CD4-positive, alpha-beta memory T cell (primary cell): Measurements from ENCODE around the gene NUDT12. TPM values are rescaled to one million over a fixed set of nuclear protein-coding genes. Genes with fewer than 3 reads are reported as not detected.

Experiments used
- CTCF ChIA-PET: fragments of 350-600 bp; sonication (Branson Sonifier 250); formaldehyde crosslinking; loops from one replicate; lab custom pipeline; 2021; ENCODE audit warnings: inconsistent platforms; ENCODE audit not compliant: partially characterized antibody; lab: Charles Lee
- POLR2A ChIA-PET: fragments of 350-600 bp; sonication (Branson Sonifier 250); formaldehyde crosslinking; loops from one replicate; lab custom pipeline; 2021; ENCODE audit not compliant: partially characterized antibody; lab: Charles Lee
- DNase-seq, 5 donors: peaks; one replicate each; pipeline versions ENCODE4 v3.0.0 to v3.0.0-alpha.2; 2020 to 2022; ENCODE audit warnings: mixed read lengths in 1 of 5
- H3K27ac ChIP-seq: one replicate; pipeline ENCODE4 v1.7.0; 2013; ENCODE audit warnings: low read depth, low read length
- H3K27me3 ChIP-seq: 2 replicates; pipeline ENCODE4 v1.7.0; 2013; ENCODE audit warnings: mild to moderate bottlenecking, low read length, moderate library complexity; ENCODE audit not compliant: insufficient read depth
- H3K36me3 ChIP-seq: 2 replicates; pipeline ENCODE4 v1.7.0; 2013; ENCODE audit warnings: mild to moderate bottlenecking, low read length, moderate library complexity; ENCODE audit not compliant: insufficient read depth
- H3K4me1 ChIP-seq: 2 replicates; pipeline ENCODE4 v1.7.0; 2013; ENCODE audit warnings: mild to moderate bottlenecking, low read length, moderate library complexity; ENCODE audit not compliant: insufficient read depth
- H3K4me3 ChIP-seq, 2 donors: one replicate each; pipeline ENCODE4 v1.7.0; 2013; ENCODE audit warnings: low read length in 2 of 2, mild to moderate bottlenecking in 1 of 2
- H3K9me3 ChIP-seq, 2 donors: one replicate each; pipeline ENCODE4 v1.7.0; 2013; ENCODE audit warnings: low read length in 2 of 2, control low read depth in 1 of 2; ENCODE audit not compliant: control insufficient read depth in 1 of 2
- H3K27ac Mint-ChIP-seq, 7 donors: one replicate each; pipeline ENCODE4 v1.8.0; 2020 to 2021; ENCODE audit warnings: mixed read lengths in 7 of 7, mild to moderate bottlenecking in 6 of 7, inconsistent platforms in 3 of 7, moderate library complexity in 3 of 7
- H3K27me3 Mint-ChIP-seq, 2 donors: one replicate each; pipeline ENCODE4 v1.8.0; 2020 to 2021; ENCODE audit warnings: mixed read lengths in 2 of 2
- H3K36me3 Mint-ChIP-seq, 2 donors: one replicate each; pipeline ENCODE4 v1.8.0; 2020 to 2021; ENCODE audit warnings: mixed read lengths in 2 of 2, inconsistent platforms in 1 of 2, mild to moderate bottlenecking in 1 of 2
- H3K4me1 Mint-ChIP-seq, 4 donors: one replicate each; pipeline ENCODE4 v1.8.0; 2020 to 2021; ENCODE audit warnings: mixed read lengths in 4 of 4, mild to moderate bottlenecking in 1 of 4
- H3K4me3 Mint-ChIP-seq, 8 donors: one replicate each; pipeline ENCODE4 v1.8.0; 2020 to 2021; ENCODE audit warnings: mixed read lengths in 8 of 8, mild to moderate bottlenecking in 7 of 8, moderate library complexity in 6 of 8, inconsistent platforms in 3 of 8
- H3K9me3 Mint-ChIP-seq, 8 donors: one replicate each; pipeline ENCODE4 v1.8.0; 2020 to 2021; ENCODE audit warnings: mixed read lengths in 8 of 8, mild to moderate bottlenecking in 5 of 8, inconsistent platforms in 3 of 8, moderate library complexity in 1 of 8
- intact Hi-C: fragments of 100-400 bp; cut with micrococcal nuclease; formaldehyde crosslinking; loops from one replicate; pipeline ENCODE4 v1.15.1; 2023
- polyA plus RNA-seq, 2 donors: library from polyadenylated mRNA; unstranded; fragments of 300-500 nt; fragmentation: Illumina TruSeq; gene quantifications; one replicate each; pipeline ENCODE4 v1.2.3, GENCODE V29; 2021
- total RNA-seq, 2 experiments: library from RNA; stranded (reverse); gene quantifications; one replicate each; pipeline ENCODE4 v1.2.3, GENCODE V29; 2021

The NUDT12 gene
- total RNA-seq (1 to 10 TPM; 2.5 to 2.8 TPM), polyA plus RNA-seq (under 1 TPM; 0.61 to 0.69 TPM)

DNA sequence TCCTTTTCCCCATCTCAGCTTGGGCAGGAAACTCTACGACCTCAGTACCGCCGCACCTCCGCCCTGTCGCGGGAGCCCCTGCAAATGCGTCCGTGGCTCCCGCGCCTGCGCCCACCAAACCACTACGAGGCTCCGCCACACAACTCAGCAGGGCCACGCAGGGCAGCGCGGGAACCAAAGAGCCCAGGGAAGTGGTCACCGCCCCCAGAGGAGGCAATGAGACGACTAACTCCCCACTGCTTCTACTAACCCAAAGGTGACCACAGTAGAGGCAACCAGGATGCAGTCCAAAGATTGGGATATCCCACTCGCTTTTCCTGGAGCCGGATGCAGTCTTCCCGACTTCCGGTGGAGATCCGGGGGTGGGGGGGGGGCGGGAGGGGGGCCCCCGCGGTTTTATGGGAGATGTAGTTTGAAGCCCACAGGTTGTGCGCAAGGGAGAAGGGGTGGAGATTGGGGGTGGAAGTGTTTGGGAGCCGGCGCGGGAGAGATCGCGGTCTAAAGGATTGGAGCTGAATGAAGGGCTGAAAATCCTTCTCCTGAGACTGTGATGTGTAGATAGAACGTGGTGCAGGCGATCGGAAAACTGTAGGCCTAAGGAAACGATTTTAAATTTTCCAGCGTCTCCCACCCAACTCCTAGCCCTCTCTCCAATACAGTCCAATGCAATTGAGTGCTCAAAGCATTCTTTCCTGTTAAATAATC lies at the start of gene NUDT12:
Gene NUDT12, minus strand, starts transcription at position 337 of the 705 bp plus-strand sequence. CDS start 2,541 bp downstream, outside the sequence.
- Mint-ChIP-seq H3K4me1 (peaks cover 3 to 19% (median 16%) of the 10 kb centered on the region in 4 donors), H3K9me3 (peaks cover 0 to 2% (median 0%) of the 10 kb centered on the region in 8 donors), H3K27ac (peak within 1 kb of the TSS in 6 of 7 donors; percentile 32 to 88 (median 50)), H3K36me3 (no peaks in the 10 kb centered on the region), H3K27me3 (peaks cover 0 to 5% of the 10 kb centered on the region in 2 donors), H3K4me3 (peak within 1 kb of the TSS; percentile 77 to 91 (median 86))
- POLR2A ChIA-PET: no interaction called here
- Histone ChIP-seq H3K36me3 (no peaks in the 10 kb centered on the region), H3K27ac (no peak within 1 kb of the TSS), H3K4me1 (peaks cover 3% of the 10 kb centered on the region), H3K9me3 (no peaks in the 10 kb centered on the region), H3K27me3 (no peaks in the 10 kb centered on the region), H3K4me3 (peak within 1 kb of the TSS in 1 of 2 donors; percentile 46)
- CTCF ChIA-PET: no interaction called here
- intact Hi-C loops: no loop called here
- DNase-seq: peak in 4 of 5 donors; percentile 4 to 22 (median 15)

DNA sequence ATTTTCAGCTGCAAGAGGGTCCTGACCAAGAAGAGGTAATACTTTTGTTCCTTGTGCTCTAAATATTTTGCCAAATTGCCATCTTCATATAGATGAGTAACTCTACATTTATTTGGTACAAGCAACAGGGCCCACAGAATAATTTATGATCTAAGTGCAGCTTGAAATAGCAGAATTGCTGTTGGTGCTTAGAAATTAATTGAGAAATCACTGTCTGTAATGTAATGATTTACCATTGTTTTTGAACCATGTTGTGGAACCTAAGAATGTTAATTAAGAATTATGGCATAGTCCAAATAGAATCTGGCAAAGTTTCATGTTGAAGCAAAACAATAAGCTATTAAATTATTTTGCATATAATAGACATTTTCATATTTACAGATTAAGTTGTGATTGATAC lies 44.8 kb upstream of the NUDT12 start:
- H3K4me1 Mint-ChIP-seq: no peaks in the 10 kb centered on the region
- no peaks in the 10 kb centered on the region for H3K27me3 Mint-ChIP-seq
- peaks cover 0 to 3% (median 0%) of the 10 kb centered on the region in 8 donors for H3K9me3 Mint-ChIP-seq
- H3K27ac Mint-ChIP-seq: no peak overlapping the region
- intact Hi-C loops: no loop called here
- POLR2A ChIA-PET: no interaction called here
- no peaks in the 10 kb centered on the region for H3K9me3 ChIP-seq
- no peaks in the 10 kb centered on the region for H3K4me1 ChIP-seq
- H3K4me3 ChIP-seq: no peak overlapping the region
- no peak overlapping the region for H3K4me3 Mint-ChIP-seq
- no peaks in the 10 kb centered on the region for H3K27me3 ChIP-seq
- CTCF ChIA-PET: no interaction called here
- H3K27ac ChIP-seq: no peak overlapping the region
- no peak for DNase-seq
- H3K36me3 ChIP-seq: no peaks in the 10 kb centered on the region
- H3K36me3 Mint-ChIP-seq: no peaks in the 10 kb centered on the region

DNA sequence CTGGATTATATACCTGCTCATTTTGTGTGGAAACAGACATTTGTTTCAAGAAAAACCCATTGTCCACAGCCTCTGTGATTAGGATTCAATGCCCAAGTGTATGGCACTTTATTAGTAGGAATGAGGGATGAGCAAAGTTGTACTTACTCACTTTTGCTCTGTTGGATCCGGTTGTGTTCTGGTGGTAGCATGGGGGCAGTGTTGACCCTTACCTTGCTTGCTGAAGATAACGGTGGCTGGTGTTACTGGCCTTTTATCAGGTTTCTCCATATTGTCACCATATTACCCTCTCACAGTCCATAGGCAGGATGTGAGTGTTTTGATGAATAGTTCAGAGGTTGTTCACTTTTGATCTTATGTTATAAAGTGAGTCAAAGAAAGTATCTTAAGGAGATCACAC lies 42.7 kb upstream of the NUDT12 start:
- no peaks in the 10 kb centered on the region for H3K4me1 ChIP-seq
- Mint-ChIP-seq H3K27ac (no peak overlapping the region), H3K9me3 (peaks cover 0 to 2% (median 0%) of the 10 kb centered on the region in 8 donors), H3K4me3 (no peak overlapping the region), H3K4me1 (no peaks in the 10 kb centered on the region), H3K36me3 (no peaks in the 10 kb centered on the region), H3K27me3 (no peaks in the 10 kb centered on the region)
- CTCF ChIA-PET: no interaction called here
- no peak overlapping the region for H3K4me3 ChIP-seq
- DNase-seq: no peak
- no peaks in the 10 kb centered on the region for H3K9me3 ChIP-seq
- intact Hi-C loops: no loop called here
- POLR2A ChIA-PET: no interaction called here
- H3K36me3 ChIP-seq: no peaks in the 10 kb centered on the region
- H3K27me3 ChIP-seq: no peaks in the 10 kb centered on the region
- no peak overlapping the region for H3K27ac ChIP-seq

DNA sequence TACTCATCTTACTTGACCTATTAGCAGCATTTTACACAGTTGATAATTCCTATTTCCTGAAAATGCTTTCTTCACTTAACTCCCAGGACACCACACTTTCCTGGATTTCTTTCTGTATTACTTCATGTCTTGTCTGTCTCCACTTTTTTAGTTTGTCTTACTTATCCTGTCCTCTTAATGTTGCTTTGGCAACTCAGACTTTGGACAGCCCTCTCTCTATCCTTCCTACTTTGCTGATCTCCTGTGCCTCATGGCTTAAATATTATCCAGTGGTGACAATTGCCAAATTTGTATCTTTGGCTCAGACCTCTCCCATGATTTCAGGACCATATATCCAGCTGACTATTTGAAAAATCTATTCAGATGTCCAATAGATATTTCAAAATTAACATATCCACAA lies 39.8 kb upstream of the NUDT12 start:
- POLR2A ChIA-PET: no interaction called here
- no peak for DNase-seq
- no peaks in the 10 kb centered on the region for H3K4me1 Mint-ChIP-seq
- H3K36me3 Mint-ChIP-seq: no peaks in the 10 kb centered on the region
- H3K27ac Mint-ChIP-seq: no peak overlapping the region
- no peaks in the 10 kb centered on the region for H3K9me3 ChIP-seq
- peaks cover 0 to 2% (median 0%) of the 10 kb centered on the region in 8 donors for H3K9me3 Mint-ChIP-seq
- H3K27me3 ChIP-seq: no peaks in the 10 kb centered on the region
- no peak overlapping the region for H3K4me3 ChIP-seq
- no peak overlapping the region for H3K4me3 Mint-ChIP-seq
- no peaks in the 10 kb centered on the region for H3K27me3 Mint-ChIP-seq
- CTCF ChIA-PET: no interaction called here
- H3K27ac ChIP-seq: no peak overlapping the region
- H3K36me3 ChIP-seq: no peaks in the 10 kb centered on the region
- no peaks in the 10 kb centered on the region for H3K4me1 ChIP-seq
- intact Hi-C loops: no loop called here

DNA sequence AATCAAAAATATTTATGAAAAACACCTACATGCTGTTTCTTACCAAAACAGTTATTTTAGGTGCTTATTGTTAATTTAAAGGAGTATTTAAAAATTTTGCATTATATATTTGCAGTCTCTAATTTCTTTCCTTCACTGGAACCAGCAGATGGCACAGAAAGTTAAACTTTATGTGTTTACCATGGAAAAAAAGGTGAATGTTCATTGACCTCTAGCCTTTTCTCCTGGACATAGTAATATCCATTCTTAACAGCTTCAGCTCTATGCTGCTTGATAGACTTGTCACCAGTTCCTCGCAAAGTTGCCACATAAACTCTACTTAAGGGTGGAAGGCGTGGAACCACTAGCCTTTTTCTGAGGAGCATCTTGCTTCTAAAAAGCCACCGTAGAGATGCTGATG lies 38.7 kb upstream of the NUDT12 start:
- H3K27ac Mint-ChIP-seq: no peak overlapping the region
- H3K4me3 ChIP-seq: no peak overlapping the region
- no peak overlapping the region for H3K4me3 Mint-ChIP-seq
- no peaks in the 10 kb centered on the region for H3K27me3 Mint-ChIP-seq
- intact Hi-C loops: no loop called here
- H3K27me3 ChIP-seq: no peaks in the 10 kb centered on the region
- no peaks in the 10 kb centered on the region for H3K36me3 Mint-ChIP-seq
- ChIA-PET POLR2A (no interaction called here), CTCF (no interaction called here)
- H3K27ac ChIP-seq: no peak overlapping the region
- no peaks in the 10 kb centered on the region for H3K36me3 ChIP-seq
- no peaks in the 10 kb centered on the region for H3K4me1 ChIP-seq
- H3K4me1 Mint-ChIP-seq: no peaks in the 10 kb centered on the region
- no peak for DNase-seq
- H3K9me3 ChIP-seq: no peaks in the 10 kb centered on the region
- H3K9me3 Mint-ChIP-seq: peaks cover 0 to 2% (median 0%) of the 10 kb centered on the region in 8 donors

DNA sequence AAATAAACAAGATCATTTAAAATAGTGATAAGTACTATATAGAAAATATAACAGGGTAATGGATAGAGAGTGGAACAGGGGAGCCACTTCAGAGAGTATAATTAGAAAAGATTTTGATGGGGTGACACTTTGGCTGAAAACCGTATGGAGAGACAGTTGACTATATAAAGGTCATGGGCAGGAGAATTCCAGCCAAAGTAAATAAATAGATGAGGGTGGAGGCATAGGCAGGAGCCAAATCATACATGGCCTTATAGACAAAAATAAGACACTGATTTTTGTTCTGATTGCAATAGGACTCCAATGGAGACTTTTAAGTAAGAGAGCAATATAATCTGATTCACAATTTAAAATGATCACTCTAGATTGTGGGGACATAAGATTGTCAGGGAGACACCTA lies 37.5 kb upstream of the NUDT12 start:
- no peak for DNase-seq
- ChIA-PET POLR2A (no interaction called here), CTCF (no interaction called here)
- no peak overlapping the region for H3K4me3 Mint-ChIP-seq
- no peaks in the 10 kb centered on the region for H3K36me3 Mint-ChIP-seq
- Histone ChIP-seq H3K4me1 (no peaks in the 10 kb centered on the region), H3K9me3 (no peaks in the 10 kb centered on the region), H3K4me3 (no peak overlapping the region), H3K36me3 (no peaks in the 10 kb centered on the region), H3K27me3 (no peaks in the 10 kb centered on the region), H3K27ac (no peak overlapping the region)
- intact Hi-C loops: no loop called here
- H3K4me1 Mint-ChIP-seq: no peaks in the 10 kb centered on the region
- no peaks in the 10 kb centered on the region for H3K27me3 Mint-ChIP-seq
- peaks cover 0 to 2% (median 0%) of the 10 kb centered on the region in 8 donors for H3K9me3 Mint-ChIP-seq
- H3K27ac Mint-ChIP-seq: no peak overlapping the region

DNA sequence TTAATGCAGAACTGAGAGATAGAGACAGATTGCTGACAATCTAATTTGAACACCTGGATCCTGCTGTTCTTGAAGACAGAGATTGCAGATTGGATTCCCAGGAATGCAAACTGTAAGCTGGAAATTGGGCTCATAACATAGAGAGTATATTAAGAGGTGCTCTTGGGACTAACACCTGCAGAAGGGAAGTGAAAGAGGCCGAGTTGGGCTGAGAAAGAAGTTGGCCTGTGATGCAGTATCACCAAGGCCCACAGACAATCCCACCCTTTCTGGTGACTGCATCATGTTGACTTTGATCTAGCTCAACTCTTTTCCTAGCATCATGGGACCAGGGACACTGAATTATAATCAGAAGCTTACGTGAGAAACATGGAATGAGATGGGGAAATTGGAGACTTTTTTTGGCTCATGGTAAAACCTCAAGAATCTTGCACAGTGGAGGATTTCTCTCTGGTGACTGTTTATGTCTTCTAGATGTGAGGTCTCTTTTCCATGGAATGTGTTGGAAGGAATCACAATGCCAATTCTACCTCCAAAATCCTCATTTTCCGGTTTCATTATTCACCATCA lies 36.5 kb upstream of the NUDT12 start:
- H3K27ac Mint-ChIP-seq: no peak overlapping the region
- no peaks in the 10 kb centered on the region for H3K27me3 Mint-ChIP-seq
- H3K9me3 ChIP-seq: no peaks in the 10 kb centered on the region
- H3K27me3 ChIP-seq: no peaks in the 10 kb centered on the region
- intact Hi-C loops: no loop called here
- CTCF ChIA-PET: no interaction called here
- POLR2A ChIA-PET: no interaction called here
- H3K36me3 Mint-ChIP-seq: no peaks in the 10 kb centered on the region
- peaks cover 0 to 2% (median 0%) of the 10 kb centered on the region in 8 donors for H3K9me3 Mint-ChIP-seq
- no peak overlapping the region for H3K27ac ChIP-seq
- no peak overlapping the region for H3K4me3 Mint-ChIP-seq
- H3K4me3 ChIP-seq: no peak overlapping the region
- no peak for DNase-seq
- no peaks in the 10 kb centered on the region for H3K36me3 ChIP-seq
- no peaks in the 10 kb centered on the region for H3K4me1 Mint-ChIP-seq
- H3K4me1 ChIP-seq: no peaks in the 10 kb centered on the region
